ENCODE data around the gene CKS2. TPM values are rescaled to one million over a fixed set of nuclear protein-coding genes. Genes with fewer than 3 reads are reported as not detected.

The CKS2 gene
- total and polyA plus RNA-seq, 2 of the 8 experiments (the other 6 are each of a cell fraction or from before 2014, with no cell fraction given), result 337 to 689 TPM

- TF ChIP-seq CHD7 (IDR thresholded peaks at IDR 0.05; ENCODE audit: insufficient replicate concordance, low read length) (no peak), CBX5 (IDR thresholded peaks at IDR 0.05; ENCODE audit: low read depth, low read length) (no peak), SAP30 (IDR thresholded peaks at IDR 0.05; ENCODE audit: insufficient read depth, insufficient replicate concordance, low read length) (no peak), FOSL1 (IDR thresholded peaks at IDR 0.05; ENCODE audit: insufficient read depth, low read depth, low read length) (no peak), CREB1 (IDR thresholded peaks at IDR 0.05) (no peak), JUN (IDR thresholded peaks at IDR 0.05; ENCODE audit: low read depth, low read length) (no peak)
Observed at GRCh38 chr9:89346696-89347095, 35.7 kb downstream of the CKS2 start (continued).

All from H1 (cell line).